NOMO-1 treated with dmso at 0.1 percent for 144 hours (cell line): ENCODE data around the gene ITPRIP.

Experiments used
- DNase-seq: peaks from one replicate; lab custom pipeline; 2025; ENCODE audit not compliant: unreplicated experiment; lab: John Stamatoyannopoulos, UW

The ITPRIP gene, protein sequence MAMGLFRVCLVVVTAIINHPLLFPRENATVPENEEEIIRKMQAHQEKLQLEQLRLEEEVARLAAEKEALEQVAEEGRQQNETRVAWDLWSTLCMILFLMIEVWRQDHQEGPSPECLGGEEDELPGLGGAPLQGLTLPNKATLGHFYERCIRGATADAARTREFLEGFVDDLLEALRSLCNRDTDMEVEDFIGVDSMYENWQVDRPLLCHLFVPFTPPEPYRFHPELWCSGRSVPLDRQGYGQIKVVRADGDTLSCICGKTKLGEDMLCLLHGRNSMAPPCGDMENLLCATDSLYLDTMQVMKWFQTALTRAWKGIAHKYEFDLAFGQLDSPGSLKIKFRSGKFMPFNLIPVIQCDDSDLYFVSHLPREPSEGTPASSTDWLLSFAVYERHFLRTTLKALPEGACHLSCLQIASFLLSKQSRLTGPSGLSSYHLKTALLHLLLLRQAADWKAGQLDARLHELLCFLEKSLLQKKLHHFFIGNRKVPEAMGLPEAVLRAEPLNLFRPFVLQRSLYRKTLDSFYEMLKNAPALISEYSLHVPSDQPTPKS

DNA sequence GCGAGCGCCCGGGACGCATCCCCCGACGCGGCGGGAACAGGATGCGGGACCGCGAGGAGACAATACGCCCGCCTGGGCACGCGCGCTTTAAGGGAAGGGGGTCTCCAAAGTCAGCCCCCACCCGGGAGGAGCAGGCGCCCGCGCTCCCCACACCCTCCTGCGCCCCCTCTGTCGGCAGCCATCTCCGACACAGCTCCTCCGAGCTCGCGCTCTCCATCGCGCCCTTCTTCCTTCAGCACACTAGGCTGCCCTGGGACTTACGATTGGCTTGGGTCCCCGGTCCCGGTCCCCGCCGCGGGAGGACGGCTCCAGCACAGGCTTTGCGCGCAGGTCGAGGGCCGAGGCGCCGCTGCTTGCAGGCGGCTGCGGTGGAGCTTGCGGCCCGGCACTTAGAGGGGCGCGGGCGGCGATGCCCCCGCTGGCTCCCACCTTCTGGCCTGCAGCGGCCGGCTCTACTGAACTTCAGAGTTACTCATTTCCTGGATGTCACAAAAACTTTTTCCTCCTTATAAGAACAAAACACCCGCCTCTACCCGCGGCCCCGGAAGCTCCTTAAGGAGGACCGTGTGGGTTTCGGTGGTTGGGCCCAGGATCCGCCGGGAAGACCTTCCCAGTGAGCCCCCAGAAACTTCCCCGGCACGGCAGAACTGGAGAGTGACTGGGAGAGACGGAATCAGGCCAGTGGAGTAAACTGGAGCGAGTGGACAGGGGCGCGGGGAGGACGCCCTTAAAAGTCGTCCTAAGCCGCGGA is at the start of gene ITPRIP:
Gene ITPRIP (minus strand): TSS at position 481 of the 751 bp plus-strand sequence. CDS start 22,414 bp downstream, outside the sequence.
- peak; percentile 88 for DNase-seq

DNA sequence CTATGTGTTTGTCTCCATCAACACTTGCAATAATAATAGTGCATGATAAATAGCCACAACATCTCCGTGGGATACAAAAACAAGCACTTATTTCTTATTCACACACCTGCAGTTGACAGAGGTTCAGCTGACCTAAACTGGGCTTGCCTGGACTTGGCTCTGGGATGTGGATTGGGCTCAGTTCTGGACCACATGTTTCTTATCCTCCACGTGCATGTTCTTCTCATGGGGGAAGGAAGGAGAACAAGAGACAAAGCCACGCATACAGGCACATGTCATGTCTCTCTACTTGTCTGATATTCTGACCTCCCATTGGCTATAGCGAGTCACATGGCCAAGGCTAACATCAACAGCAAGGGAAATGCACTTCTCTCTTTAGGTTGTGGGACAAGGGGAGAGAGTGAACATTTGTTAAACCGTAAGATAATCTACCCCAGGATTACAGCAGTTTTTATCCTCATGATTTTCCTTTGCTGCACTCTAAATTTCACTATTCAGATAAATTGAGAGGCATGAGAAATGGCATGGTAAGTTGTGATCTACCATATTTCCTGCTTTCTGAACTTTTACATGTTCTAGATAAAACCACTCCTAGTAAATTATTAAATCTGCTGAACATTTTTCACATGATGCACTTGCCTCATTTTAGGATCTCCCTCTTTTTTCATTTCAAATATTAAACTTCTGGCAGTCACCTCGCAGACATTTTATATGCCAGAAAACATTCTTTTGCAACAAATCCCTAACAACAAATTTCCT is 49.0 kb upstream of the ITPRIP start:
- no peak for DNase-seq

DNA sequence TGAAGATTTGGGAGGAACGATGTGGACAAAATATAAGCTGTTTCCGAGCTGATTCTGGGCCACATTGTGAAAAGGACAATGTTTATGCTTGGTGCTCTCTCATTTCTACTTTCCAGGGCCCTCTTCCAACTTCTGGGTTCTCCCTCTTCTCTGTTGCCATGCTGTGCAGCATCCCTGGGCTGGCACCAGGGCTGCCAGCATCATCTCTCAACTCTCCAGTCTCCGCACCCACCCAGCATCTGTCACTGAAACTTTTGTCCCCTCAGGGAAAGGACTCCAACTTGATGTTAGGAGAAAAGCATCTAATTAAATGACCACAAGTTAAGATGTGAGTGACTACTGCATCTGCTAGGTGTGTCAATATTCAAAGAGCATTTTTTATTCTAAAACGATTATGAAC is 42.1 kb upstream of the ITPRIP start:
- no peak for DNase-seq

DNA sequence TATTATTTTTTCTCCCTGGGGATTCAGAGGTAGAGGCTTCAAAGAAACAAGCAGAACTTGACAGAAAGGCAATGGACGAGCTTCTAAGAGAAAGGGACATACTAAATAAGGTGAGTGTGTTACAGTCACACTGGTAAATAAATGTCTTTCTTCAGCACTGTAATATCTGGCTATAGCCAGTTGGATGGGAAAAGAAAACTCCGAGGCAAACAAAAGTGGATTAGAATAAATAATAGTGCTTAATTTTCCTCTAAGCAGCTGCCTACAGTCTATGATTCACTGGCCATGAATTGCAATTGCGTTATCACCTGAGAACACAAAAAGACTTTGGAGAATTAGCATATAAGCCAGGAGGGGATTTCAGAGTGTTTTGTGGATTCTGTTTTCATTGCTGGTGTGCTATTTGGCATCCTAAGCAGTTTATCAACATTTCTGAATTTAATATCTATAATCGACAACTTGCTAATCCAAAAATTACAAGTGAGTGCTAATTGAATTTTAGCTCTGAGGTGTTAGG is 38.6 kb upstream of the ITPRIP start:
- no peak for DNase-seq

DNA sequence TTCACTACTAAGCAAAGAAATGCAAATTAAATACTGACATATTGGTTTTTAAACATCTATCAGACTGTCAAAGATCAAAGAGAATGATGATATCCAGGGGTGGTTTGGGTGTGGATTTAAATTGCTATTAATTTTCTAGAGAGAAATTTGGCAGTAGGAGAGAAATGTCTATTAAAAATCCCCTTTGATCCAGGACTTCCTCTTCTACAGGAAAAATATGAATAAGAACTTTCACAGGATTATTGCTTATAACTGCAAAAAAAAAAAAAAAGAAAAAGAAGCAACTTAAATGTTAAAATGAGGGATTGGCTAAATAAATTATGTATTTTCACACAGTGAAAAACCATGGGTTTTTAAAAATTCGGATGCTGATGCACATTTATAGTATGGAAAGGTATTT is 36.3 kb upstream of the ITPRIP start:
- DNase-seq, result no peak

DNA sequence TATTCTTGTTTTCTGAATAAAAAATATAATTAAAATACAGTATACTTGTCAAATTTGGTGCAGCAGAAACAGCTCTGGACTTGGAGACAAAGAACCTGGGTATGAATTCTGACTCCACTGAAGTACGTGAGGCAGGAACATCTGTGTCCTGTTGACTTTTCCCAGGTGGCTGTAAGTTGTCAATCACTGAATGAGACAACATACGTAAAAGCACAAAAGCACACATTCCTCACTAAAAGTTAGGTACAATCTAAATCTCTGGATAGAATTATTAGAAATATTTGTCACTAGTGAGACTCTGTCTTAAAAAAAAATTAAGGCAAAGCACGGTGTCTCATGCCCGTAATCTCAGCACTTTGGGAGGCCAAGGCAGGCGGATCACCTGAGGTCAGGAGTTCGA is 33.5 kb upstream of the ITPRIP start:
- no peak for DNase-seq

DNA sequence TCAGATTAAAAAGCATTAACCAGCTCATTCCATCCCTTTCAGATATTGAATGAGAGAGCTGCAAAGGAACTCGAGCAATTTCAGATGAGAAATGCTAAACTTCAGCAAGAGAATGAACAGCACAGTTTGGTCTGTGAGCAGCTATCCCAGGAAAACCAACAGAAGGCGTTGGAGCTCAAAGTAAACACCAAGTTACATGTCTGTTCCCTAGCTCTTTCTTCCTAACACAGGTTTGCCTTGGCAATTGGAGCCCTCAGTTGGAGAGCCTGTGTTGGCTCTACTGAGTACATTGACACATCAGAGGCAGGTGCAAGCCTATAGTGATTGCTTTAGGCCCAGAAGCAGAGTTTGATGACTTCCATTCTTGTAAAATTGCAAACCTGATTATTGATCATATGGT is 30.1 kb upstream of the ITPRIP start:
- DNase-seq, result no peak

DNA sequence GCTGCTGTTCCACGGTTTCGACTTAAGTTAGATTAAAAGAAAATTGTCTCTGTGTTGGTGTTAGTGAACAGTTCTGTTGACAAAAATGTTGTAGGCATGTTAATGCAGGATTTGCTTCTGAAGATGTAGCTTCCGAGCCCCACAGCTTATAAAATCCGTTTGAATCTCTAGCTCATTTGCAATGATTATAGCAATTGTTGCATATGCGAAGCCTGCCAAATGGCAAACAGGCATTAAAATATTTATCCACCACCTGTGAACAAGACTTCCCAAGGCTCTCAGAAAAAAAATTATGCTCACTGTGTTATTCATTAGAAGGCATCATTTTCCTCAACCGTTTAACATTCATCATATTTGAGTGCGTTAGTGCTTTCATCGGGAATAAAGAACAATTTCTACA is 29.6 kb upstream of the ITPRIP start:
- no peak for DNase-seq

DNA sequence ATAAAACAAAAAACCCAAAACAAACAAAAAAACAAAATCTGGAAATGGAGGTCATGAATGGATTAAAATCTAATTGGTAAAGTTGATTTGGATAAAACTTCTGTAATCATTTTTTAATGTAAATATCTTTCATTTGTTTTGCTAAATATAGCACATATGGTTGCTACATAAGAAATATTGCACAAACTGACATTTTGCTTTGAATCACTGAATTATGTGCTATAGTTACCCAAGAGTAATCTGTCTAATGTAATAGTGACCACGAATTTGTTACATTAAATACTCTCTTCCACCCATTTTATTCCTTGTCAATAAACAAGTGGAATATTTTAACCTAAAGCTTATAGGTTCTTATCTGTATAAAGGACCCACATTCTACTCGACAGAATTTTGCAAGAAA is 21.5 kb upstream of the ITPRIP start:
- DNase-seq, result no peak

DNA sequence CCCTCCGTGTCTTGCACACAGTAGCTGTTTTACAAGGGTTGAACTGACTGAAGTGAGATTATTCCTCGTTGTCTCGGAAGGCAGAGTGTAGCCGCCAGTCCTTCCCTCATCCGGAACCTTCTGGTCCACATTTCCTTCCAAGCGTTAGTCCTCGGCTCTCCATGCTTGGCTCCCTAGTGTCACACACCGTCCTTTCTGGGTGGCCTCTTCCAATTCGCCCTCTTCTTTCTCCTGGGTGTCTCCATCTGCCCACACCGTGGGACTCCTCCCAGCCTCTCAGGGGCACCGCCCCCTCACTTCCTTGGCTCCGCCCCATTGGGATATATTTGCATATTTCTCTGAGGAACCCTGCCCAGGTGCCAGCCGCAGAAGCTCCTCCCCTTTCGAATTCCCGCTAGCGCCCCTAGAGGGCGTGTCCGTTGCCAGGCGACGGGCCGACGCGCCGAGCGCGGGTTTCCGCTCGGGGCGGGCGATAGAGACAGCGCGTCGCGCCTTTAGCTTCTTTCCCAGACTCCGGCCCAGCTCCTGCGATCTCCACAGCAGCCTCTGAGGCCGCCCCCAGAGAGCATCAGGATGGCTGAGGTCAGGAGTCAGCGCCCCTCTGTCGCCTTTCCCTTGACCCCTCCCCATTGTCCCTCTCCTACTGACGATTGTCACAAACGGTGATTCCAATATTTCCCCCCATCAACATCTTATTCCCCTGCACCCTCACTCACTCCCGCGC is 15.2 kb upstream of the ITPRIP start, which contains the start of gene CFAP58:
Gene CFAP58 (plus strand): TSS at position 509 of the 724 bp plus-strand sequence. CDS start 65 bp downstream, at position 574.
- peak; percentile 40 for DNase-seq

DNA sequence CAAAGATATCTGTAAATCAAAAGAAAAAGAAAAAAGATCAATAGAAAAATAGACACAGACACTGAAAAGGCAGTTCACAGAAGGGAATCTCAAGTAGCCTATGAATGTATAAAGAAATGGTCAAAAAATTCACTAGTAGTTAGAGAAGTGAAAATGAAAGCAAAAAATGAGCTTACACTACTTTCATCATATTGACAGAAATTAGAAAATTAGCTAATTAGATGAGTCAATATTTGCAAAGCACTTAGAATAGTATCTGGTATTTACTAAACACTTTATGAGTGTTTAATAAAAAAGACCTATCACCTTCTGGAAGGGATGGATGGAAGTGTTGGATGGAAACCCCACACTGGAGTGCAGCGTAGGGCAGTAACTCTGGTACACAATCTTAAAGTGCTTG is 13.7 kb upstream of the ITPRIP start:
- peak; percentile 19 for DNase-seq

DNA sequence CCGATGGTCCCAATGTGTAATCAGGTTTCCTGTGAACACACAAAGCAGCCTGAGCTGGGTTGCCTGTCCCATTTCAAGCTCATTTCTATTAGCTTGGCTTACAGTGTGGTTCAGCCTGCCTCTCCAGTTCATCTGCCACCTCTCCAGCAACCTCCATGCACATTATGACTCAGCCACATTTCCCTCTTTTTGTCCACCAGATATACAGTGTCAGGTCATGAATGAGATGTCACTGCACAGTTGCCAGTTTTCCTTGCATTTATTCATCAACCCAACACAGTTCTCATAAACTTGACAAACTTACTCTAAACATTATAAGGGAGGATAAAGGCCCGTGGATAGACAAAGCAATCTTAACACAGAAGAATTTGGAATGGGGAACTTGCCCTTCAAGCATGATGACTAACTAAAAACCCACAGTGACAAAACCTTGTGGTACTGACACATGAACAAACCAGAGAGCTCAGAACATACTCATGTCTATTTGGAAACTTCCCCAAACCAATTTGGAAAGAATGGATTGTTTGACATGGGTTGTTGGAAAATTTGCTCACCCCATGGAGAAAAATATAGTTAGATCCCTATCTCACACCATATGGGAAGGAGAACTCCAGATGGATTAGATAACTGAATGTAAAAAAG is 12.9 kb upstream of the ITPRIP start:
- peak; percentile 74 for DNase-seq

DNA sequence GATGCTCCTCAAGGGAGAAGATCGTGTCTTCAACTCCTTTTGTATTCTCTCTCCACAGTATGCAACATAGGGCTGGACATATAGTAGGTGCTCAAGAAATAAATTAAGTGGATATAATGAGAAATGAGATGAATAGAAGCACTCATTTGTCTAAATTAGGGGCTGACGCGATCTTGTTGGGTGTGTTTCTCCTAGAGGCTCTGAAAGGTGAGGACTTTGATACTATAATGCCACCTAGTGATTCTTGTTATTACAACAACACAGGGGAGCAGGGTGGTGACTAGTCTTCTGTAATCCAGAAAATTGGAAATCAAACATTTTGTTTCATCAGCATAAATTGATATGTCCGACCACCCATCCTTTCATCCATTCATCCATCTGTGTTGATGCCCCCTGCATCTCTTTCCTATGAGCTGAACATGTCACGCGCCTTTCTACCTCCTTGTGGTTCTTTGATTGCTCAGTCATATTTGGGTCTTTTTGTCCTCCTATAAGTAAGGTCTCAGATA is 11.9 kb upstream of the ITPRIP start:
- DNase-seq, result peak; percentile 30

DNA sequence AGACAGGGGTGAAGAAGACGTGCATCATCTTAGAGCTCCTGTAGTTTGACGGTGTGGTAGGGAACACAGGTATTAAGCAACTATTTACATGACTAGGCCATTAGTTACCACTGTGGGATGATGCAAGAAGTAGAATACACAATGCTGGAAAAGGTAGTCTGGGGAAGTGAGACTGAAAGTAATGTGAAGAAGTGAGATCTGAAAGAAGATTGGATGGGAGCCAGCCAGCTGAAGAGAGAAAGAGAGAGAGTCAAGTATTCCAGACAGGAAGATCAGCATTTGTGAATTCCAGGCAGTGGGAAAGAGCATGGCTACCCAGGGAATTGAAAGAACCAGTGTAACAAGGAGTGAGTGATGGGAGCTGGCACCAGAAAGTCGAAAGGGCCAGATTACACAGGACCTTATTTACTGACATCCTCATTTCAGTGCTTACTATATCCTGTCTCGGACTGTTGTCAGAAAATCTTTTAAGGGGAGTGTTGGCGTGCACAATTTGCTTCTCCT is 11.4 kb upstream of the ITPRIP start:
- DNase-seq, result peak; percentile 78

DNA sequence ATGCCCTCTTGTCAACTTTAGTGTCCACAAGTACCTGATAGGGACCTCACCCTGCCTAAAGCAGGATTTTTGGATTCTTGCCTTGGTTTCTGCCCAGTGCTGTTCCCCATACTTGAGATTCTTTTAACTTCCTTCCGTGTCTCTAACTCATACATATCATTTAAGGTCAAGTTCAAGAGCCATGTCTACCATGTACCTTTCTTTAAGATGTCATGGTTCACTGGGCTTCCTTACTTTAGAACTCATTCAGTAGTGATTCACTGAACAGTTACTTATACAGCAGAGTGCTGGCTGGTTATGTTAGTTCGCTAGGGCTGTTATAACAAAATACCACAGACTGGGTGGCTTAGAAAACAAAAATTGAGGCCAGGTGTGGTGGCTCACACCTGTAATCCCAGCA is 10.3 kb upstream of the ITPRIP start:
- DNase-seq, result no peak

DNA sequence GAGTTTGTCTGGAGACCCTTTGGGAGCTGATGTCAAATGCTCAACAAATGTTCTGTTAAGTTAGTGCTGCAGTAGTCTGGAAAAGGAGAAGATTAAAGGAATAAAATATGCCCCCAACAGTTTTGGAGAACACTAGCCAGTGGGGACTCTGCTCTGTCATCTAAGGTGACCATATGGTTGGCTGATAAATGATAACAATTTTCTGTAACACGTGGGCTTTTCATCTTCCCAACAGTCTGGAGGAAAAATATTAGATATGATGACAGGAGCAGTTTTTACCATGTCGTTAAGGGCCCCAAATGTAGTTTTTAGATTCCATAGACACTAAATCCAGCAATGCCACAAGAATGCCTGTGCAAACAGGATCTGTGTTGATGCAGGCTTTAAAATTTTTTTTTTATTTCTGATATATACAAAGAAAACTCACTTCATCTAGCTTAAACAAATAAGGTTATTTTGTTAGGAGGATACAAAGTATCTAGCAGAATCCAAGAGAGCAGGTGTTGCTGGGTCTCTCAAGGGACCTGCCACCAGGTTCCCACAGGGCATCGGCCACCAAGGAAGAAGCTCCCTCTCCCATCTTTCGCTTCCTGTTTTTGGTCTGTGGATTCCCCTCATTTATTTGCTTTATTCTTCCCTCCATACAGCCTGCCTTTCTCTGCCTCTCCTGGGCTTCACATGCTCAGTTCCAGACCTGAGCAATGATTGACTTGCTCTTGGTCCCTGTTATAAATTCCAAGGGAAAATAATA is 9.2 kb upstream of the ITPRIP start:
- no peak for DNase-seq

DNA sequence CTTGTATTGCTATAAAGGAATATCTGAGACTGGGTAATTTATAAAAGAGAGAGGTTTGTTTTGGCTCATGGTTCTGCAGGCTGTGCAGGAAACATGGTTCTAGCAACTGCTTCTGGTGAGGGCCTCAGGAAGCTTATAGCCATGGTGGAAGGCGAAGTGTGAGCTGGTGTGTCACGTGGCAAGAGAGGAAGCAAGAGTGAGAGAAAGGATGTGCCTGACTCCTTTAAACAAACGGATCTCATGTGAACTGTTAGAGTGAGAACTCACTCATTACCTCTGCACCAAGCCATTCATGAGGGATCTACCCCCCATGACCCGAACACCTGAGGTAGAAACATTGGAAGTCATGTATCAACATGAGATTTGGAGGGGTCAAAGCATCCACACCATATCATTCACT is 7.7 kb upstream of the ITPRIP start:
- DNase-seq, result no peak

DNA sequence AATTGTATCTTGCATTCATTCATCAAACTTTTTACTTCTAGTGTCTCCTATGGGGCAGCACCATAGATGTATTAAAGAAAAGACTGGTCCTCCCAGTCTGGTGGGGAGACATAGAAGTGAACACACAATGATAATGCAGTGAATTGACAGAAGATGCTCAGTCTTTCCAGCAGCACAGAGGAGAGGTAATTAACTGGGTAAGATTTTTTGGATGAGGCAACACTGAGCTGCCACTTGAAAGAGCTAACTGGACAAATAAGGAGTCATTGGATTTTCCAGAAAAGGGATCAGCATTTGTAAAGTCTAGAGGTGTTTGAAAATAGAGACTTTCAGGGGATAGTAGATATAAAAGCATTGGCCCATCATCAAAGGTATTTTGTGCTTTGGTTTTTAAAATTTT is 7.2 kb upstream of the ITPRIP start:
- no peak for DNase-seq

DNA sequence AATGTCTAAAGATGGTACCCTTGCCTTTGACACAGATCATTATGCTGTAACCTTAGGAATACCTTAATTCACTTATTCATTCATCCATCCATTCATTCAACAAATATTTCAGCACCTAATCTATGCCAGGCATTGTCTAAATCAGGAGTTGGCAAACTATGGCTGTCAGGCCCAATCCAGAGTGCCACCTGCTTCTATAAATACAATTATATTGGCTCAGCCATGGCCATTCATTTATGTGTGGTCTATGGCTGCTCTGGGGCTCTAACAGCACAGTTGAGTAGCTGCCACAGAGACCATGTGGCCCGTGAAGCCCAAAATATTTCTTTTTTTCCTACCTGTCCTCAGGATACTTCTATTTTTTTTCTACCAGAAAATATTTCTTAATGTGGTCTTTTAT is 6.0 kb upstream of the ITPRIP start:
- no peak for DNase-seq
